Keratinocyte (primary cell): Measurements from ENCODE around the gene TAP1.

ENCODE experiments used
- EZH2 ChIP-seq: IDR thresholded peaks from one replicate; pipeline ENCODE4 v1.6.1; 2012; ENCODE audit warnings: inconsistent platforms, mild to moderate bottlenecking, low read length, moderate library complexity
- TF ChIP-seq, protein P1 (sequence below), 3 experiments: IDR thresholded peaks in 1 of 3; conservative IDR thresholded peaks in 1 of 3; optimal IDR thresholded peaks in 1 of 3; 2 replicates in 2 of 3; 3 replicates in 1 of 3; pipeline versions ENCODE3 to v1.5.1; 2011; ENCODE audit warnings: low read length in 3 of 3, mild to moderate bottlenecking in 3 of 3, moderate library complexity in 2 of 3, control low read depth in 1 of 3, inconsistent platforms in 1 of 3; ENCODE audit not compliant: insufficient read depth in 2 of 3; ENCODE audit errors: extremely low read depth in 1 of 3

DNA sequence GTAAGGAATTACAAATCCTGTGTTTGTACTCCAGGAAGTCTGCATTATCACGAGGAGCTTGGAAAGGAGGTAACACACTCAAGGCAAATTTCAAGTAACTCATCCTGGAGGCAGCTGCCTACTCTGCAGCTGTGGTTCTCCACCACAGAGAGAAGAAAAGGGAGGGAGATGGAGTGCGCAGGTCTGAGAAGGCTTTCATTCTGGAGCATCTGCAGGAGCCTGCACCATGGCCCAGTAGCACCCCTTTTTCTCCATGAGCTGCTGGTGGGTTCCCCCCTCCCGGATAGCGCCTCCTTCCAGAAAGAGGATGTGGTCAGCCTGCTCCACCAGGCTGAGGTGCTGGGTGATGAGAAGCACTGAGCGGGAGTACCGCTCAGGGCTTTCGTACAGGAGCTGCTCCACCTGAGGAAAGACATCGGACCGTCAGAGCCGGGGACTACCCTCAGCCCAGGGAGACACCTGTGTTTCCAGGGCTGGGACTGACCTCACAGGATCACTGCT lies 8.1 kb downstream of the TAP1 start:
- TF ChIP-seq, protein P1, sequence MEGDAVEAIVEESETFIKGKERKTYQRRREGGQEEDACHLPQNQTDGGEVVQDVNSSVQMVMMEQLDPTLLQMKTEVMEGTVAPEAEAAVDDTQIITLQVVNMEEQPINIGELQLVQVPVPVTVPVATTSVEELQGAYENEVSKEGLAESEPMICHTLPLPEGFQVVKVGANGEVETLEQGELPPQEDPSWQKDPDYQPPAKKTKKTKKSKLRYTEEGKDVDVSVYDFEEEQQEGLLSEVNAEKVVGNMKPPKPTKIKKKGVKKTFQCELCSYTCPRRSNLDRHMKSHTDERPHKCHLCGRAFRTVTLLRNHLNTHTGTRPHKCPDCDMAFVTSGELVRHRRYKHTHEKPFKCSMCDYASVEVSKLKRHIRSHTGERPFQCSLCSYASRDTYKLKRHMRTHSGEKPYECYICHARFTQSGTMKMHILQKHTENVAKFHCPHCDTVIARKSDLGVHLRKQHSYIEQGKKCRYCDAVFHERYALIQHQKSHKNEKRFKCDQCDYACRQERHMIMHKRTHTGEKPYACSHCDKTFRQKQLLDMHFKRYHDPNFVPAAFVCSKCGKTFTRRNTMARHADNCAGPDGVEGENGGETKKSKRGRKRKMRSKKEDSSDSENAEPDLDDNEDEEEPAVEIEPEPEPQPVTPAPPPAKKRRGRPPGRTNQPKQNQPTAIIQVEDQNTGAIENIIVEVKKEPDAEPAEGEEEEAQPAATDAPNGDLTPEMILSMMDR (optimal IDR thresholded peaks at IDR 0.05 in 1 of 3, IDR thresholded peaks at IDR 0.05 in 1 of 3, conservative IDR thresholded peaks at IDR 0.05 in 1 of 3; ENCODE audit: extremely low read depth in 1 of 3, insufficient read depth in 2 of 3, low read length in 3 of 3) = no peak
- no peak for TF ChIP-seq EZH2
